Mammary epithelial cell (primary cell): ENCODE measurements around the gene RPSA.

Experiments
- EZH2 ChIP-seq: IDR thresholded peaks from 2 replicates; pipeline ENCODE4 v1.6.1; 2012; ENCODE audit warnings: low read length, inconsistent platforms, borderline replicate concordance
- TF ChIP-seq, protein P1 (sequence below), 2 donors: IDR thresholded peaks in 1 of 2; conservative IDR thresholded peaks in 1 of 2; 2 replicates each; pipeline ENCODE4 v1.5.1; 2011 to 2012; ENCODE audit warnings: inconsistent platforms in 2 of 2, low read length in 2 of 2, mild to moderate bottlenecking in 2 of 2, control low read depth in 1 of 2, low read depth in 1 of 2; ENCODE audit not compliant: insufficient read depth in 1 of 2; ENCODE audit errors: extremely low read depth in 1 of 2

DNA sequence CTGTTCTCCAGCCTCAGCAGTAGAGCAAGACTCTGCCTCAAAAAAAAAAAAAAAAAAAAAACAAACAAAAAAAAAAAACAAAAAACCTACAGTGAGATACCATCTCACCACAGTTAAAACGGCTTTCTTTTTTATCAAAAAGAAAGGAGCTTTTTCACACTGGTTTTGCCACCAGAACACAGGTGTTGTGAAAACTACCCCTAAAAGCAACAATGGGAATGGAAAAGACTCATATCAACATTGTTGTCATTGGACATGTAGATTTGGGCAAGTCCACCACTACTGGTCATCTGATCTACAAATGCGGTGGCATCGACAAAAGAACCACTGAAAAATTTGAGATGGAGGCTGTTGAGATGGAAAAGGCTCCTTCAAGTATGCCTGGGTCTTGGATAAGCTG, 48.2 kb upstream of the RPSA start:
- TF ChIP-seq, protein P1, sequence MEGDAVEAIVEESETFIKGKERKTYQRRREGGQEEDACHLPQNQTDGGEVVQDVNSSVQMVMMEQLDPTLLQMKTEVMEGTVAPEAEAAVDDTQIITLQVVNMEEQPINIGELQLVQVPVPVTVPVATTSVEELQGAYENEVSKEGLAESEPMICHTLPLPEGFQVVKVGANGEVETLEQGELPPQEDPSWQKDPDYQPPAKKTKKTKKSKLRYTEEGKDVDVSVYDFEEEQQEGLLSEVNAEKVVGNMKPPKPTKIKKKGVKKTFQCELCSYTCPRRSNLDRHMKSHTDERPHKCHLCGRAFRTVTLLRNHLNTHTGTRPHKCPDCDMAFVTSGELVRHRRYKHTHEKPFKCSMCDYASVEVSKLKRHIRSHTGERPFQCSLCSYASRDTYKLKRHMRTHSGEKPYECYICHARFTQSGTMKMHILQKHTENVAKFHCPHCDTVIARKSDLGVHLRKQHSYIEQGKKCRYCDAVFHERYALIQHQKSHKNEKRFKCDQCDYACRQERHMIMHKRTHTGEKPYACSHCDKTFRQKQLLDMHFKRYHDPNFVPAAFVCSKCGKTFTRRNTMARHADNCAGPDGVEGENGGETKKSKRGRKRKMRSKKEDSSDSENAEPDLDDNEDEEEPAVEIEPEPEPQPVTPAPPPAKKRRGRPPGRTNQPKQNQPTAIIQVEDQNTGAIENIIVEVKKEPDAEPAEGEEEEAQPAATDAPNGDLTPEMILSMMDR (conservative IDR thresholded peaks at IDR 0.05 in 1 of 2, IDR thresholded peaks at IDR 0.05 in 1 of 2; ENCODE audit: extremely low read depth in 1 of 2, insufficient read depth in 1 of 2, low read depth in 1 of 2, low read length in 2 of 2): no peak
- no peak for TF ChIP-seq EZH2
